ENCODE measurements around the gene SLC25A43.
"Not testable (repeated sequence)": the region's sequence is repeated elsewhere in the genome, so short reads cannot be mapped to it uniquely, and the experiment has no call there.

SLC25A43 gene
- 24.5 to 62.6 (median 44.9) reads per million in 17 experiments for total RNA-seq

DNA sequence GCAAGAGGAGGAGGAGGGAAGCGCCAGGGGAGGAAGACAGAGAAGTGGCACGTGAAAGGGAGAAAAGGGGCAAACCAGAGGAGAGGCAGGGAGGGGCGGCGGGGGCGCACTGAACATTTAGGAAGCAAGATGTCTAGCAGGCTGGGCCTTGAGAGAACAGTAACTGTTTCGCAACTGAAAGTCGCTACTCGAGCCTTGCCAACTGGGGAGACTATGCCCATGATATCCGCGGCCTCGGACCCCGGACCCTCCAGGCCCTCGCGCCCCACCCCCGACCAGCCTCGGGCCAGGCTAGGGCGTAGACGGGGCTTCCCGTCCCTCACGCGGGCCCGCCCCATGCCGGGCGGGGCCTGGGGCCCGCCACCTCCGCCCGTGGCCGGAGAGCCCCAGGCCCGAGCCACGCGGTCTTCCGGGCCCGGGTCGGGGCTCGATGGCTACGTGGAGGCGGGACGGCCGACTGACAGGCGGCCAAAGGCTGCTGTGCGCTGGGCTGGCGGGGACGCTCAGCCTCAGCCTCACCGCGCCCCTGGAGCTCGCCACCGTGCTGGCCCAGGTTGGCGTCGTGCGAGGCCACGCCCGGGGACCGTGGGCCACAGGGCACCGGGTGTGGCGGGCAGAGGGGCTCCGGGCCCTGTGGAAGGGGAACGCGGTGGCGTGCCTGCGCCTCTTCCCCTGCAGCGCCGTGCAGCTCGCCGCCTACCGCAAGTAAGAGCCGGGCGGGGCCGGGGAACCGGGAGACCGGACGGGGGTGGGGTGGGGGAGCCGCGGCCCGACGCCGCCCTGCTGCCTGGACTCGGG lies at the start of gene SLC25A43:
Gene SLC25A43, plus strand, starts transcription at position 363 of the 798 bp plus-strand sequence. Its CDS starts 68 bp downstream, at position 431.
- peak; percentile 39 to 81 (median 61) for DNase-seq

DNA sequence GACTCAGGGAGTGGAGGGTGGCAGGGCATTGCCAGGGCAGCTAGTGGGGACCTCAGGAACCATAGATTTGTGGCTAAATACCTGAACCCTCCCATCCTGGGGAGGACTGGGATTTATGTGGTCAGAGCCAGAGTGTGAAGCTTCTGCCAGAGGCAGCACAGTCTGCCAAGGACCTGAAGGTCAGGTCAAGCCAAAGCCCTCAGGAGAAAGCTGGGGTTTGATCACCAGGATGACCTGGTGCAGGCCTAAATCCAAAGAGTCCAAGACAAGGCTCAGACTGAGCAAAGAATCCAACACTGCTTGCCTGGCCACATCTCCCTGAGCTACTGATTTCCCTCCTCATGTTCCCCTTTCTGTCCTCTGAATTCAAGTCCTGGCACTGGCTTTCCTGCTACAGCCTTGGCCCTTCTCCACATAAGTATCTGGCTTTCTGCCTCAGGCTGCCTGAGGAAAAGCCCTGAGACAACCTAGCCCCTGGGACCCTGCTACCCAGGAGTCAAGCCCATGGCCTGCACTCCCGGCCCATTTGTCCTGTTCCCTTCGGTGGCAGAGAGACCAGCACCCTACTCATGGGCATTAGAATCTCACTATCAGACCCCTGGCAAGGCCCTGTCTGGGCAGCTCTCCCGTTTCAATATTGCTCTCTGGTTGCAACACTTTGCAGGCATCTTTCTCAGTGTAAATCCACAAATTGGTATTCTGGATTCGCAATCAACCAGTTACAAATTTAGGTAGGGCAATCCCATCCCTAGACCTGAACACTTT lies 39.3 kb upstream of the SLC25A43 start:
- no peak for DNase-seq

DNA sequence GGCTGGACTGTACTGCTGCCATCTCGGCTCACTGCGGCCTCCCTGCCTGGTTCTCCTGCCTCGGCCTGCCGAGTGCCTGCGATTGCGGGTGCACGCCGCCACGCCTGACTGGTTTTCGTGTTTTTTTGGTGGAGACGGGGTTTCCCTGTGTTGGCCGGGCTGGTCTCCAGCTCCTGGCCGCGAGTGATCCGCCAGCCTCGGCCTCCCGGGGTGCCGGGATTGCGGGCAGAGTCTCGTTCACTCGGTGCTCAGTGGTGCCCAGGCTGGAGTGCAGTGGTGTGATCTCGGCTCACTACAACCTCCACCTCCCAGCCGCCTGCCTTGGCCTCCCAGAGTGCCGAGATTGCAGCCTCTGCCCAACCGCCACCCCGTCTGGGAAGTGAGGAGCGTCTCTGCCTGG lies 37.7 kb upstream of the SLC25A43 start:
- not testable (repeated sequence) for DNase-seq

DNA sequence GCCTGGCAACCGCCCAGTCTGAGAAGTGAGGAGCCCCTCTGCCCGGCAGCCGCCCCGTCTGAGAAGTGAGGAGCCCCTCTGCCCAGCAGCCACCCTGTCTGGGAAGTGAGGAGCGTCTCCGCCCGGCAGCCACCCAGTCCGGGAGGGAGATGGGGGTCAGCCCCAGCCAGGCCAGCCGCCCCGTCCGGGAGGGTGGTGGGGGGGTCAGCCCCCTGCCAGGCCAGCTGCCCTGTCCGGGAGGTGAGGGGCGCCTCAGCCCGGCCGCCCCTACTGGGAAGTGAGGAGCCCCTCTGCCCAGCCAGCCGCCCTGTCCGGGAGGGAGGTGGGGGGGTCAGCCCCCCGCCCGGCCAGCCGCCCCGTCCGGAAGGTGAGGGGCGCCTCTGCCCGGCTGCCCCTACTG lies 37.1 kb upstream of the SLC25A43 start:
- DNase-seq = not testable (repeated sequence)

DNA sequence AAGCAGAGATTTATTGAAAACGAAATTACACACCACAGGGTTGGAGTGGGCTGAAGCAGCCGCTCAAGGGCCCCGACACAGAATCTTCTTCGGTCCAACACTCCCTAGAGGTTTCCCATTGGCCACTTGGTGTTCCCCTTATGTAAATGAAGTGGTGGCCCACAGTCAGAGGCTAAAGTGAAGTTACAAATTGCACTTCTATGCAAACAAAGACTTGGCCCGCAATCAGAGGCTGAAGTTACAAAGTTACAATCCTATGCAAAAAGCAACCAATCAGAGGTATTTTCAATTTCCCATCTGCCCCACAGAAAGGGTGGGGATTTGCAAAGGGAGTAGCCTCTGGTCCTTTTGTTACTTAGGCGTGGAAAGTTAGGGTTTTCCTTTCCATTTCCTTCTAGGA lies 35.7 kb upstream of the SLC25A43 start:
- no peak for DNase-seq

DNA sequence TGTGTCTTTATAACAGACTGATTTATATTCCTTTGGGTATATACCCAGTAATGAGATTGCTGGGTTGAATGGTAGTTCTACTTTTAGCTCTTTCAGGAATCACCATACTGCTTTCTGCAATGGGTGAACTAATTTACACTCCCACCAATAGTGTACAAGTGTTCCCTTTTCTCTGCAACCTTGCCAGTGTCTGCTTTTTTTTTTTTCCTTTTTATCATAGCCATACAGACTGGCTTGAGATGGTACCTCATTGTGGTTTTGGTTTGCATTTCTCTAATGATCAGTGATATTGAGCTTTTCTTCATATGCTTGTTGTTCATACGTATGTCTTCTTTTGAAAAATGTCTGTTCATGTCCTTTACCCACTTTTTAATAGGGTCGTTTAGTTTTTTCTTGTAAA lies 27.3 kb upstream of the SLC25A43 start:
- not testable (repeated sequence) for DNase-seq

DNA sequence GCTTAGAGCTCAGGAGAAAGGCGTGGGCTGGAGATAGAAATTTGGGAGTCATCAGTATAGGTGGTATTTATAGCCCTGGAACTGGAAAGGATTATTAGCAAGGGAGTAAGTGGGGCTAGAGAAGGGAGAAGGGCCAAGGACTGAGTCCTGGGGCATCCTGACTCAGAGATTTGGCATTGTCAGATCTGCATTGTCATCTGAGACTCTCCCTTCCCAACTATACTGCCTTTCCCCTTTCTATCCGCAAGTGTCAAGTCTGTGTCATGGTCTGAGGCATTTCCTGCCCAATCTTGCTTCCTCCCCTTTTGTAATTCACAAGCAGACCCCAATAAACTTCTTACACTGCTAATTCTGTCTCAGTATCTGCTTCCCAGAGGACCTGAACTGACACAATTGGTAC lies 24.4 kb upstream of the SLC25A43 start:
- no peak for DNase-seq

DNA sequence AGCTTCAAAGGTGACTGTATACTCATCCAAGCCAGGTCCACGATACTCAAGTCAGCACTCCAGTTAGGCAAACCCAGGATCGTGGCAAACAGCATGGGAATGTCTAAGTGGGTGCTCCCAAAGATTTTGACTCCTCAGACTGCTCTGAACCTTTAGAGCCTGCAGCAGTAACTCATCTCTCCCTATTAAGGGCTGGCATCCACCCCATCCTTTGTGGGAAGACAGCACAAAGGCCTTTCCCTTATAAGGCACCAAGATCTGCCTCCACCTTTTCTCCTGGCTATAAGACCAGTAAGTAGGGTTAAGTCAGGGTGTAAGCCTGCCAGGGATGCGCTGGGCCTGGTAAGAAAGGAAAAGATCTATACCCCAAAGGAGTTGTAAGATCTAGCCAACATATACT lies 23.6 kb upstream of the SLC25A43 start:
- DNase-seq = no peak

DNA sequence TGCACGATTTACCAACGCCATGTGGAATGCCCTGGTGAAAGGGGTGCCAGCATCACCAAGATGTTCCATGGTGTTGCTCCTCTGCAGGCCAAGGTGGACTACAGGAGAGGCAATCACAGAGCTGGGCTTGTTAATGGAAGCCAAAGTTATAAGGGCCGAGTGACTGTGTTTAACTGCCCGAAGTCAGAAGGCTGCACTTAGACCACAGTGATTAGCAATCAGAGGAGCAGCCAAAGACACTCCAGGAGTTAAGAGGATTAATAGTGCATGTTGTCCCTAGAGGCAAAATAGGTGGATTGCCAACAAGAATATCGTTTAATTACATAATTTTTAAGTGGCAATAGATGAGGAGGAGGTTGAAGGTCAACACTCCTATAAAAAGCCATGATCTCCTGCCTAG lies 22.8 kb upstream of the SLC25A43 start:
- DNase-seq = no peak

DNA sequence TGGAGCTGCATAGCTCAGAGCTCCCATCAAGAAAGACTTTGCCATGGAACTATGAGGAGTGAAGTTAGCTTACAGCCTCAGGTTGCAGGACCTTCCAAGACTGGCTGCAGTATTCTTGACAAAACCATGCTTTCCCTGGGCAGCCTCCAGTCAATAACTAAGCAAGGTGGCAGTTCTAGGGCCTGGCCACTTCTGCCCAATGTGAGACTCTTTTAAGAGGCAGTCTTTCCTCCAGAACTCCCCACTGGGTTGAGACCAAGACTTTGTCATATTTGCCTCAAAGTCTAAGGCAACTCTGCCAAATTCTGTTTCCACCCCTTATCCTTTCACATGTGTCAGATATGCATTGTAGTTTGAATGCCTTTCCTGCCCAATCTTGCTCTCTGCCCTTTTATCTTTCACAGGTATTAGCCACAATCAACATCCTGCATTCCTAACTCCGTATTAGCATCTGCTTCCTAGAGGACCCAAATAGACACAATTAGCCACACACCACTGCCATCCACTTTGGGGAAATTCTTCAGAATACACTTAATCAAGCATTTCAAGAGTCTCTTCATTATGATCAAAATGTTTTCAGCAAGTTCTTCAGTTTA lies 17.7 kb upstream of the SLC25A43 start:
- DNase-seq = no peak

DNA sequence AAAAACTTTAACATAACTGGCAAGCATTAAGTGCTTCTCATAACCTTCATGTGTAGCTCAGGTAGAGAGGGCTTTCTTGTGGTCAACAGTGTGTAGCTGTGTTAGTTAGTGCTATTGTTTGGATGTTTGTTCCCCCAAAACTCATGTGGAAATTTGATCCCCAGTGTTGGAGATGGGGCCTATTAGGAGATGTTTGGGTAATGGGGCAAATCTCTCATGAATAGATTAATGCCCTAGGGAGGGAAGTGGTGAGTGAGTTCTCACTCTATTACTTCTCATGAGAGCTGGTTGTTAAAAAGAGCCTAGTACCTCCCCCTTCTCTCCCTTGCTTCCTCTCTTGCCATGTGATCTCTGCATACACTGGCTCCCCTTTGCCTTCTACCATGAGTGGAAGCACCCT lies 16.5 kb upstream of the SLC25A43 start:
- peak in 1 of 4 experiments; percentile 2 for DNase-seq

DNA sequence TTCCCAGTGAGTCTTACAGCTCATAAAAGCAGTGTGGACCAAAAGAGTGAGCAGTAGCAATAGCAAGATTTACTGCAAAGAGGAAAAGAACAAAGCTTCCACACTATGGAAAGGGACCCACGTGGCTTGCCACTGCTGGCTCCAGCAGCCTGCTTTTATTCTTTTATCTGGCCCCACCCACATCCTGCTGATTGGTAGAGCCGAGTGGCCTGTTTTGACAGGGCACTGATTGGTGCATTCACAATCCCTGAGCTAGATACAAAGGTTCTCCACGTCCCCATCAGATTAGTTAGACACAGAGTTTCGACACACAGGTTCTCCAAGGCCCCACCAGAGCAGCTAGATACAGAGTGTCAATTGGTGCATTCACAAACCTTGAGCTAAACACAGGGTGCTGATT lies 12.5 kb upstream of the SLC25A43 start:
- DNase-seq = not testable (repeated sequence)

DNA sequence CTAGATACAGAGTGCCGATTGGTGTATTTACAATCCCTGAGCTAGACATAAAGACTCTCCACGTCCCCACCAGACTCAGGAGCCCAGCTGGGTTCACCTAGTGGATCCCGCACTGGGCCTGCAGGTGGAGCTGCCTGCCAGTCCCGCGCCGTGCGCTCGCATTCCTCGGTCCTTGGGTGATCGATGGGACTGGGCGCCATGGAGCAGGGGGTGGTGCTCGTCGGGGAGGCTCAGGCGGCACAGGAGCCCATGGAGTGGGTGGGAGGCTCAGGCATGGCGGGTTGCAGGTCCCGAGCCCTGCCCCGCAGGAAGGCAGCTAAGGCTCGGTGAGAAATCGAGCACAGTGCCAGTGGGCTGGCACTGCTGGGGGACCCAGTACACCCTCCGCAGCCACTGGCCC lies 11.7 kb upstream of the SLC25A43 start:
- DNase-seq = not testable (repeated sequence)

DNA sequence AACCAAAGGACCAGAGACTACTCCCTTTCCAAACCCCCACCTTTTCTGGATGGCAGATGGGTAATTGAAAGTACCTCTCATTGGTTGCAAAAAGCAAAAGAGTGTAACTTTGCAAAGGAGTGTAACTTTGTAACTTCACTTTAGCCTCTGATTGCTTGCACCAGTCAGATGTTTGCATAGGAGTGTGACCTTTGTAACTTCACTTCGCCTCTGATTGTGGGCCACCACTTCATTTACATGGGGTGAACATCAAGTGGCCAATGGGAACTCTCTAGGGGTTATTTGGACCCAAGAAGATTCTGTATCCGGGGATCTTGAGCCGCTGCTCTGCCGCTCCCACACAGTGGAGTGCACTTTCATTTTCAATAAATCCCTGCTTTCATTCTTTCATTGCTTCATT lies 9.9 kb upstream of the SLC25A43 start:
- DNase-seq = no peak

DNA sequence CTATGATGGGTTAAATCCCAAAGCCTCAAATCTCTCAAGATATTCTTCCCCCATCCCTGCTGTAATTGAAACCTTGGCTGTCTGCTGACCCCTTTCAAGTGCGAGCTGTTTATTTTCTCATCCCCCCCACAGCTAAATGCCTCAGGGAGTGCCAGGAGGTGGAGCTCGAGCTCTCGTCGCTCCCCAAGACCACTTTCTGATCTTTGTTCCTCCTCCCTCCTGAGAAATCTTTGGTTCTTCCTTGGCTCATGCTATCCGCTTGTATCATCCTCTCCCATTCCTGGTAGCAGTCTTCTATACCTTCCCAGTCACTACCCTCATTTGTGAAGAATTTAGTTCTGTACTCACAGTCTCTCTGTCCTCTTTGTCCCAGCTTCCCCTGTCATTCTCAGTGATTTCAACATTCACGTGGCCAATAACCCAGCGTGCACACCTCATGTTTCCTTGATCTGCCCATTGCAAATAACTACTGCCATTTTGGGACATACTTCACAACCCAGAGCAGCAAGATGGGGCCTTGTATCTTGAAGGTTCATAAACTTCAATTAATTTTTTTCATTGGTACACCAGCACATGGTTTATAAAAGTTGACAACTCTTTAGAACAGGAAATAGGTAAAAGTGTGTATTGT lies 9.2 kb upstream of the SLC25A43 start:
- DNase-seq = no peak

DNA sequence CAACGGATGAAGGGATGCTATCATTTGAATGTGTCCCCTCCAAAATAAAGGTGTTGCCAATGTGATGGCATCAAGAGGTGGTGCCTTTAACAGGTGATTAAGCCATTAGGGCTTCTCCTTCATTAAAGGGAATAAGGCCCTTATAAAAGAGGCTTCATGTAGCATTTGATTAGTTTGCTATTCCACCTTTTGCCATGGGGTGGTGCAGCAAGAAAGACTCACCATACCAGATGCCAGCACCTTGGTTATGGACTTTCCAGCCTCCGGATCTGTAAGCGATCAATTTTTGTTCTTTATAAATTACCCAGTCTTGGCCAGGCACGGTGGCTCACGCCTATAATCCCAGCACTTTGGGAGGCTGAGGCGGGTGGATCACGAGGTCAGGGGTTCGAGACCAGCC lies 7.9 kb upstream of the SLC25A43 start:
- DNase-seq = peak; percentile 19 to 46 (median 33)

DNA sequence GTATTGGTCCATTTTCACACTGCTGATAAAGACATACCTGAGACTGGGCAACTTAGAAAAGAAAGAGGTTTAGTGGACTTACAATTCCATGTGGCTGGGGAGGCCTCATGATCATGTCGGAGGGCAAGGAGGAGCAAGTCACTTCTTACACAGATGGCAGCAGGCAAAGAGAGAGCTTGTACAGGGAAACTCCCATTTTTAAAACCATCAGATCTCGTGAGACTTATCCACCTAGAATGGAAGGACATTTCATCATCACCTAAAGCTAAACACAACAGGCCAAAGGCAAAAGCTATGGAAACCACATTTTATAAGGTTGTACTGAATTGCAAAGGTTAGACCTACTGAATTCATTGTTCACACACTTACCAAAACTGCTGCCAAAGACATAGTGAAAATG lies 6.0 kb upstream of the SLC25A43 start:
- DNase-seq = no peak

DNA sequence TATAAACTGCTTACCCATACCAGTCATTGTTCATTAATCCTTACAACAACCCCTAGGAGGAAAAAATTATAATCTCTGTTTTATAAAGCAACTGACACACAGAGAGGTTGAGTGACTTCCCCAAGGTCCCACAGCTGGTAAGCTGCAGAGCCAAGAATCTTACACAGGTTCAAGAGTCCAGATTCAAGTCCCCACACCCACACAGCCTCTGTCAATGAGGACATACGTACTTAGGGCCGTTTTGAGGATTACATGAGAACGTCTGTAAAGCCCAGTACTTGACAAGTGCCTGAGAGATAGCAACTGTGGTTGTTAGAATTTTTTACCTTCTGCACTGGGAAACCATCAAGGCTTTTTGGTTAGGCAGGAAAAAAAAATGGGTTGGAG lies 556 bp upstream of the SLC25A43 start:
- peak in 3 of 4 experiments; percentile 31 to 35 (median 31) for DNase-seq

DNA sequence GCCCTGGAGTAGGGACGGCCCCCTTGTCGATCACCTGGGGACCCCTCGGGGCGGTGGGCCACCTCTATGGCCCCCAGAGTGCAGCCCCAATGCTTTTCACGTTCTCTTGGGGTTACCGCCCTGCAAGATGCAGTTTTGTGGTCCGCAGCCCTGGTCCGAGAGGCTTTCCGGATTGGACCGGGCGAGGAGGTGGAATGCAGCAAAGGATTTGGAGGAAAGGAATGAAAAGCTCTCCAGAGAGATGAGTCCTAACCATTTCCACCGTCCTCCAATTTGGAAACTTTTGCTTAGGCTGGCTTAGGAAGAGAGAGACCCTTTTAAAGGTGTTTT lies 601 bp downstream of the SLC25A43 start:
- no peak for DNase-seq

DNA sequence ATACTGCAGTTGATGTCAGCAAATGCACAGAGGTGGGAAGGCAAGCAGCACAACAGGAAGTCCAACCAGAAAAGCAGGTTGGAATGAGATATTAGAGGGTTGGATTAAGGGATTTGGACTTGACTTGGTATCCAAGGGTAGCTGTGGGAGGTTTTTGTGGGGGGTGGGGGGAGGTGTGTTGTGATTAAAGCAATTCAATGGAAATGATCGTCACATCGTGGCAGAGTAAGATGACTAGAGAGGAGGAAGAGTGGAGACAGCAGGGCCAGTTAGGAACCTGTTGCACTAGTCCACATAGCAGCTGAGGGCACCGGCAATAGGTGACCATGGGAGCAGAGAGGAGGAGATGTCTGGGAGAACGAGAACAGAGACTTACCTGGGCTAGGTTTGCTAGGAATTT lies 2.4 kb downstream of the SLC25A43 start:
- DNase-seq = no peak

DNA sequence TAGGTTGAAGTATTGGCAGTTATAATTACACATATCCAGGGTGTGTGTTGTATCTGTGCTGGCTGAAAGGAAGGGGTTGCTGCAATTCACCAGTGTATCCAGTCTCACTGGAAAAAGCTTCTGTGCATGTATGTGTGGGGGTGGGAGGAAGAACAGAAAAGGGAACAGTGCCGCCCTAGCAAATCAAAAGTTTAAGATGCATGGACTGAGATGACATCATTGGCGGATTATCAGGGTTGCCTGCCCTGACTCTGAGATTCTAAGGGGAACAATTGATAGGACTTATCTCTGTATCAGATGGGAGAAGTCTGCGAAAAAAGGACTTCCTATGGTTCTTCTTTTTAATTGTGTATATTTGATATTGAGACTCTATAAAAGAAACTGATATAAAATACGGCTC lies 3.5 kb downstream of the SLC25A43 start:
- peak; percentile 37 to 72 (median 64) for DNase-seq

DNA sequence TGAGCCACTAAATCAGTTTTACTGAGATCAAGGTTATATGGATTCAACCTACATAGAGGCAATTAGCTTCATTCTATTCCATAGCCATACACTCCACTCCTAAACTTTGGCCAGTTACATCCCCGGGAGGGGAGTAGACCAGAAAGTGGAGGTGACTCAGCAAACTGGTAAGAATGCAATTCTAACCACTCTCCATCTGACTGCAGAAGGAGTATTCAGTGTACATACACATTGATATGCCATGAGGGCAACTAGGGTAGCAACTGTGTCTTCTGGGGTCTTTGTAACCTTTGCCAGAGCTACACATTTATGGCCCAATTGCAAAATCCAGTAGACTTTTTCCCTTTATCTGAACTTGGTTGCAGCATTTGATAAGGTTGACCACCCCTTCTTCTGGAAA lies 7.6 kb downstream of the SLC25A43 start:
- no peak for DNase-seq

DNA sequence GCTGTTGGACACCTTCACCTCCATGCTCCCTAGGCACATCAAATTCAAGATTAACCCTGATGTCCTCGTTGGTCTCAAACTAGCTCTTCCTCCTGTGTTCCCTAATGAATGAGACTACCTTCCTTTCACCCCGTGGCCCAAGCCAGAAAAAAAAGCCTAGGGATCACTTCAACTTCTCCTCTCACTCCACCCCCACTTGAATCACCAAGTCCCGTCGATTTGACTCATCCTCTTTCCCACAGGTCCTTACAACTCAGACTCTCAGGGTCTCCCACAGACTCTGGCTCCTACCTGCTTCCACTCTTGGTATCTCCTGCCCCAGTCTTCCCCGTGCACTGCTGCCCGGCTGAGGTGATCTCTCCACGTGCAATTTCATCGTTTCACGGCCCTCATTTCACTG lies 8.5 kb downstream of the SLC25A43 start:
- peak in 2 of 4 experiments; percentile 2 to 19 for DNase-seq

Measured in suppressor macrophage (primary cell).